ENCODE measurements around the gene JADE2.
A peak's percentile ranks its signal among the peaks of the same experiment; 100 is the strongest.

The JADE2 gene

GRCh38 chr5:134503088-134503936 is 22.2 kb upstream of the JADE2 start:
- Histone ChIP-seq H3K27me3 (ENCODE audit: insufficient read depth, insufficient read length) (no peaks in the 10 kb centered on the region), H3K9ac (ENCODE audit: insufficient read length, low read depth) (peak overlapping the region; percentile 13), H3K36me3 (ENCODE audit: insufficient read depth, insufficient read length, low read length) (no peaks in the 10 kb centered on the region), H3K4me3 (ENCODE audit: insufficient read length, low read depth) (no peak overlapping the region), H3K9me3 (ENCODE audit: insufficient read depth, low read length) (no peaks in the 10 kb centered on the region), H3K4me1 (ENCODE audit: insufficient read depth, insufficient read length) (peaks cover 20% of the 10 kb centered on the region)
- peak; percentile 64 for DNase-seq (ENCODE audit: low read depth, low spot score)
- TF ChIP-seq YY1 (IDR thresholded peaks at IDR 0.05; ENCODE audit: insufficient read depth, insufficient read length) (no peak), ZNF274 (IDR thresholded peaks at IDR 0.05; ENCODE audit: low read depth, low read length) (no peak), SUZ12 (IDR thresholded peaks at IDR 0.05; ENCODE audit: extremely low read depth, insufficient read depth, insufficient read length) (no peak)

GRCh38 chr5:134503937-134504437 is 21.5 kb upstream of the JADE2 start:
- TF ChIP-seq SUZ12 (IDR thresholded peaks at IDR 0.05; ENCODE audit: extremely low read depth, insufficient read depth, insufficient read length) (no peak), YY1 (IDR thresholded peaks at IDR 0.05; ENCODE audit: insufficient read depth, insufficient read length) (no peak), ZNF274 (IDR thresholded peaks at IDR 0.05; ENCODE audit: low read depth, low read length) (no peak)
- Histone ChIP-seq H3K36me3 (ENCODE audit: insufficient read depth, insufficient read length, low read length) (no peaks in the 10 kb centered on the region), H3K27me3 (ENCODE audit: insufficient read depth, insufficient read length) (no peaks in the 10 kb centered on the region), H3K9ac (ENCODE audit: insufficient read length, low read depth) (peak overlapping the region; percentile 13), H3K4me1 (ENCODE audit: insufficient read depth, insufficient read length) (peaks cover 26% of the 10 kb centered on the region), H3K9me3 (ENCODE audit: insufficient read depth, low read length) (no peaks in the 10 kb centered on the region), H3K4me3 (ENCODE audit: insufficient read length, low read depth) (no peak overlapping the region)
- DNase-seq (ENCODE audit: low read depth, low spot score) = no peak

GRCh38 chr5:134504629-134505300 is 20.7 kb upstream of the JADE2 start:
- no peak for DNase-seq (ENCODE audit: low read depth, low spot score)
- Histone ChIP-seq H3K4me3 (ENCODE audit: insufficient read length, low read depth) (no peak overlapping the region), H3K36me3 (ENCODE audit: insufficient read depth, insufficient read length, low read length) (no peaks in the 10 kb centered on the region), H3K27me3 (ENCODE audit: insufficient read depth, insufficient read length) (no peaks in the 10 kb centered on the region), H3K9me3 (ENCODE audit: insufficient read depth, low read length) (no peaks in the 10 kb centered on the region), H3K9ac (ENCODE audit: insufficient read length, low read depth) (peak overlapping the region; percentile 13), H3K4me1 (ENCODE audit: insufficient read depth, insufficient read length) (peaks cover 30% of the 10 kb centered on the region)
- no peak for TF ChIP-seq YY1 (IDR thresholded peaks at IDR 0.05; ENCODE audit: insufficient read depth, insufficient read length)
- TF ChIP-seq SUZ12 (IDR thresholded peaks at IDR 0.05; ENCODE audit: extremely low read depth, insufficient read depth, insufficient read length) = no peak
- TF ChIP-seq ZNF274 (IDR thresholded peaks at IDR 0.05; ENCODE audit: low read depth, low read length) = no peak

- TF ChIP-seq ZNF274 (IDR thresholded peaks at IDR 0.05; ENCODE audit: low read depth, low read length) (no peak), YY1 (IDR thresholded peaks at IDR 0.05; ENCODE audit: insufficient read depth, insufficient read length) (no peak), SUZ12 (IDR thresholded peaks at IDR 0.05; ENCODE audit: extremely low read depth, insufficient read depth, insufficient read length) (no peak)
- Histone ChIP-seq H3K4me3 (ENCODE audit: insufficient read length, low read depth) (no peak overlapping the region), H3K27me3 (ENCODE audit: insufficient read depth, insufficient read length) (no peaks in the 10 kb centered on the region), H3K9me3 (ENCODE audit: insufficient read depth, low read length) (no peaks in the 10 kb centered on the region), H3K9ac (ENCODE audit: insufficient read length, low read depth) (no peak overlapping the region), H3K4me1 (ENCODE audit: insufficient read depth, insufficient read length) (peaks cover 28% of the 10 kb centered on the region), H3K36me3 (ENCODE audit: insufficient read depth, insufficient read length, low read length) (no peaks in the 10 kb centered on the region)
- DNase-seq (ENCODE audit: low read depth, low spot score) = no peak
Measured at GRCh38 chr5:134506054-134507039, 19.1 kb upstream of the JADE2 start.

- Histone ChIP-seq H3K4me3 (ENCODE audit: insufficient read length, low read depth) (no peak overlapping the region), H3K4me1 (ENCODE audit: insufficient read depth, insufficient read length) (peaks cover 26% of the 10 kb centered on the region), H3K9me3 (ENCODE audit: insufficient read depth, low read length) (no peaks in the 10 kb centered on the region), H3K27me3 (ENCODE audit: insufficient read depth, insufficient read length) (no peaks in the 10 kb centered on the region), H3K9ac (ENCODE audit: insufficient read length, low read depth) (no peak overlapping the region), H3K36me3 (ENCODE audit: insufficient read depth, insufficient read length, low read length) (no peaks in the 10 kb centered on the region)
- no peak for DNase-seq (ENCODE audit: low read depth, low spot score)
- TF ChIP-seq SUZ12 (IDR thresholded peaks at IDR 0.05; ENCODE audit: extremely low read depth, insufficient read depth, insufficient read length) (no peak), ZNF274 (IDR thresholded peaks at IDR 0.05; ENCODE audit: low read depth, low read length) (no peak), YY1 (IDR thresholded peaks at IDR 0.05; ENCODE audit: insufficient read depth, insufficient read length) (no peak)
Measured at GRCh38 chr5:134507452-134507851, 18.0 kb upstream of the JADE2 start.

- H3K27me3 ChIP-seq (ENCODE audit: insufficient read depth, insufficient read length) = no peaks in the 10 kb centered on the region
- H3K4me1 ChIP-seq (ENCODE audit: insufficient read depth, insufficient read length) = peaks cover 26% of the 10 kb centered on the region
- H3K36me3 ChIP-seq (ENCODE audit: insufficient read depth, insufficient read length, low read length) = no peaks in the 10 kb centered on the region
- H3K4me3 ChIP-seq (ENCODE audit: insufficient read length, low read depth) = no peak overlapping the region
- TF ChIP-seq YY1 (IDR thresholded peaks at IDR 0.05; ENCODE audit: insufficient read depth, insufficient read length) (no peak), ZNF274 (IDR thresholded peaks at IDR 0.05; ENCODE audit: low read depth, low read length) (no peak), SUZ12 (IDR thresholded peaks at IDR 0.05; ENCODE audit: extremely low read depth, insufficient read depth, insufficient read length) (no peak)
- H3K9ac ChIP-seq (ENCODE audit: insufficient read length, low read depth) = peak overlapping the region; percentile 53
- H3K9me3 ChIP-seq (ENCODE audit: insufficient read depth, low read length) = no peaks in the 10 kb centered on the region
- DNase-seq (ENCODE audit: low read depth, low spot score) = no peak
Measured at GRCh38 chr5:134508521-134509195, 16.8 kb upstream of the JADE2 start.
